Endothelial cell of umbilical vein (primary cell): ENCODE results near the gene TMEM129. TPM values are rescaled to one million over a fixed set of nuclear protein-coding genes. Genes with fewer than 3 reads are reported as not detected.

Source experiments
- BruUV-seq: library from RNA; stranded (reverse); fragments of 400-500 nt; replicated peaks from 2 replicates; lab custom pipeline; 2021; lab: Mats Ljungman, UMichigan
- CTCF ChIA-PET: fragments of 300-600, 350-600 bp; sonication (Branson Sonifier 250); formaldehyde crosslinking; loops from one replicate; lab custom pipeline; 2021; ENCODE audit warnings: antibody characterized with exemption, inconsistent platforms; lab: Charles Lee
- POLR2A ChIA-PET: fragments of 300-600, 350-600 bp; sonication (Branson Sonifier 250); formaldehyde crosslinking; loops from one replicate; lab custom pipeline; 2021; ENCODE audit warnings: antibody characterized with exemption, inconsistent platforms; lab: Charles Lee
- DNase-seq: peaks from one replicate; pipeline ENCODE4 v3.0.0-alpha.2; 2011; ENCODE audit warnings: low read depth, low spot score
- FAIRE-seq: peaks from 2 replicates; lab custom pipeline; 2011; peaks lifted over from hg19 to GRCh38; lab: Jason Lieb, UNC
- H2AFZ ChIP-seq: 2 replicates; pipeline ENCODE4 v1.6.0; 2012; ENCODE audit warnings: low read depth, low read length, control low read depth, inconsistent platforms
- H3K27ac ChIP-seq: 2 replicates; pipeline ENCODE4 v1.5.1; 2011; ENCODE audit warnings: low read depth, mild to moderate bottlenecking, control low read depth, low read length, moderate library complexity; ENCODE audit not compliant: insufficient read depth
- H3K27me3 ChIP-seq, 2 experiments: 2 replicates each; pipeline versions ENCODE4 v1.6.0 to v1.6.1; 2011; ENCODE audit warnings: low read length in 2 of 2, mixed read lengths in 1 of 2; ENCODE audit not compliant: control insufficient read depth in 2 of 2, insufficient read depth in 2 of 2
- H3K36me3 ChIP-seq, 2 experiments: 2 replicates in 1 of 2; 3 replicates in 1 of 2; pipeline ENCODE4 v1.5.1; 2011; ENCODE audit warnings: low read length in 2 of 2, mild to moderate bottlenecking in 1 of 2, moderate library complexity in 1 of 2; ENCODE audit not compliant: control insufficient read depth in 2 of 2, insufficient read depth in 2 of 2; ENCODE audit errors: extremely low read depth in 1 of 2
- H3K4me1 ChIP-seq: 3 replicates; pipeline ENCODE4 v1.5.1; 2011; ENCODE audit warnings: mild to moderate bottlenecking, low read length; ENCODE audit not compliant: control insufficient read depth, insufficient read depth; ENCODE audit errors: extremely low read depth
- H3K4me2 ChIP-seq: 2 replicates; pipeline ENCODE4 v1.6.1; 2011; ENCODE audit warnings: low read length, control low read depth, mixed read lengths; ENCODE audit not compliant: insufficient read depth
- H3K4me3 ChIP-seq, 3 experiments: fragments of 200-600 bp in 1 of 3; sonication (generic), shearing (Covaris generic) in 1 of 3; replicated peaks in 1 of 3; 2 replicates each; pipeline ENCODE4 v1.5.1; 2011 to 2016; ENCODE audit warnings: control low read depth in 3 of 3, low read length in 3 of 3, mild to moderate bottlenecking in 2 of 3, inconsistent platforms in 1 of 3, low read depth in 1 of 3, moderate library complexity in 1 of 3; ENCODE audit not compliant: insufficient read depth in 1 of 3
- H3K79me2 ChIP-seq: 2 replicates; pipeline ENCODE4 v1.6.0; 2012; ENCODE audit warnings: low read length, inconsistent platforms; ENCODE audit not compliant: control insufficient read depth, insufficient read depth
- H3K9ac ChIP-seq: replicated peaks from 2 replicates; pipeline ENCODE3; 2011; ENCODE audit warnings: low read length, control low read depth; ENCODE audit not compliant: insufficient read depth; ENCODE audit errors: extremely low read depth
- H3K9me1 ChIP-seq: replicated peaks from 3 replicates; pipeline ENCODE4 v1.6.0; 2011; ENCODE audit warnings: mild to moderate bottlenecking, low read length; ENCODE audit not compliant: control insufficient read depth, insufficient read depth; ENCODE audit errors: extremely low read depth
- H3K9me3 ChIP-seq: replicated peaks from 2 replicates; pipeline ENCODE4 v1.5.1; 2012; ENCODE audit warnings: low read length, inconsistent platforms; ENCODE audit not compliant: control insufficient read depth, insufficient read depth
- H4K20me1 ChIP-seq: replicated peaks from 2 replicates; pipeline ENCODE3; 2011; ENCODE audit warnings: mild to moderate bottlenecking, low read length; ENCODE audit not compliant: control insufficient read depth, insufficient read depth; ENCODE audit errors: extremely low read depth
- EZH2 ChIP-seq: IDR thresholded peaks from 2 replicates; pipeline ENCODE4 v1.6.1; 2012; ENCODE audit warnings: borderline replicate concordance, low read depth, mild to moderate bottlenecking, moderate library complexity, low read length, inconsistent platforms; ENCODE audit not compliant: severe bottlenecking
- FOS ChIP-seq: IDR thresholded peaks from 2 replicates; pipeline ENCODE4 v1.6.1; 2011; ENCODE audit warnings: mild to moderate bottlenecking, low read length, moderate library complexity, borderline replicate concordance; ENCODE audit not compliant: insufficient read depth
- GATA2 ChIP-seq: IDR thresholded peaks from 2 replicates; pipeline ENCODE4 v1.7.0; 2011; ENCODE audit warnings: low read depth, mild to moderate bottlenecking, moderate library complexity, mixed read lengths, low read length; ENCODE audit not compliant: insufficient read length, insufficient read depth
- JUN ChIP-seq: IDR thresholded peaks from 2 replicates; pipeline ENCODE4 v1.6.1; 2011; ENCODE audit warnings: borderline replicate concordance, low read depth; ENCODE audit not compliant: insufficient read length, insufficient read depth
- MYC ChIP-seq: IDR thresholded peaks from one replicate; pipeline ENCODE4 v1.6.1; 2011; ENCODE audit warnings: mild to moderate bottlenecking, low read depth, low read length
- POLR2A ChIP-seq: IDR thresholded peaks from 2 replicates; pipeline ENCODE4 v1.6.1; 2012; ENCODE audit warnings: low read depth, mild to moderate bottlenecking, control low read depth, low read length
- POLR2AphosphoS5 ChIP-seq: IDR thresholded peaks from 2 replicates; pipeline ENCODE4 v1.6.1; 2012; ENCODE audit warnings: low read depth, mild to moderate bottlenecking, control low read depth, low read length, moderate library complexity; ENCODE audit not compliant: insufficient read depth
- dilution Hi-C: fragments of 300-500 bp; cut with MboI; formaldehyde crosslinking; loops from one replicate; pipeline ENCODE4 v1.15.0; 2019; ENCODE audit warnings: low sequenced_read_pairs; ENCODE audit not compliant: extremely low pct_ligation_motif_present
- intact Hi-C: fragments of 100-400 bp; cut with micrococcal nuclease; formaldehyde crosslinking; loops from one replicate; pipeline ENCODE4 v1.10.0; 2022
- polyA plus RNA-seq, 4 experiments: library from polyadenylated mRNA; depleted of rRNA in 3 of 4; stranded (reverse) in 3 of 4; unstranded in 1 of 4; fragments of >200 nt; gene quantifications; 2 replicates each; pipeline versions ENCODE4 v1.2.1 to v1.2.3, GENCODE V29; 2011 to 2012; ENCODE audit warnings: missing spikeins in 1 of 4
- total RNA-seq: library from RNA; stranded (reverse); gene quantifications from 2 replicates; pipeline ENCODE4 v1.2.3, GENCODE V29; 2021
- TF ChIP-seq, protein P1 (sequence below): IDR thresholded peaks from 2 replicates; pipeline ENCODE4 v1.6.1; 2011; ENCODE audit not compliant: insufficient read depth, insufficient read length
- TF ChIP-seq, protein P2 (sequence below), 2 donors: IDR thresholded peaks; 1 replicate in 1 of 2; 2 replicates in 1 of 2; pipeline ENCODE4 v1.5.1; 2011; ENCODE audit warnings: low read length in 2 of 2, mild to moderate bottlenecking in 2 of 2, moderate library complexity in 2 of 2, control low read depth in 1 of 2, inconsistent platforms in 1 of 2, low read depth in 1 of 2; ENCODE audit not compliant: insufficient read depth in 1 of 2; ENCODE audit errors: extremely low read depth in 1 of 2

TMEM129 gene
- total and polyA plus RNA-seq, 2 donors (not counting 3 experiments of a cell fraction or from before 2014, with no cell fraction given): 23.2 to 33.2 TPM

DNA sequence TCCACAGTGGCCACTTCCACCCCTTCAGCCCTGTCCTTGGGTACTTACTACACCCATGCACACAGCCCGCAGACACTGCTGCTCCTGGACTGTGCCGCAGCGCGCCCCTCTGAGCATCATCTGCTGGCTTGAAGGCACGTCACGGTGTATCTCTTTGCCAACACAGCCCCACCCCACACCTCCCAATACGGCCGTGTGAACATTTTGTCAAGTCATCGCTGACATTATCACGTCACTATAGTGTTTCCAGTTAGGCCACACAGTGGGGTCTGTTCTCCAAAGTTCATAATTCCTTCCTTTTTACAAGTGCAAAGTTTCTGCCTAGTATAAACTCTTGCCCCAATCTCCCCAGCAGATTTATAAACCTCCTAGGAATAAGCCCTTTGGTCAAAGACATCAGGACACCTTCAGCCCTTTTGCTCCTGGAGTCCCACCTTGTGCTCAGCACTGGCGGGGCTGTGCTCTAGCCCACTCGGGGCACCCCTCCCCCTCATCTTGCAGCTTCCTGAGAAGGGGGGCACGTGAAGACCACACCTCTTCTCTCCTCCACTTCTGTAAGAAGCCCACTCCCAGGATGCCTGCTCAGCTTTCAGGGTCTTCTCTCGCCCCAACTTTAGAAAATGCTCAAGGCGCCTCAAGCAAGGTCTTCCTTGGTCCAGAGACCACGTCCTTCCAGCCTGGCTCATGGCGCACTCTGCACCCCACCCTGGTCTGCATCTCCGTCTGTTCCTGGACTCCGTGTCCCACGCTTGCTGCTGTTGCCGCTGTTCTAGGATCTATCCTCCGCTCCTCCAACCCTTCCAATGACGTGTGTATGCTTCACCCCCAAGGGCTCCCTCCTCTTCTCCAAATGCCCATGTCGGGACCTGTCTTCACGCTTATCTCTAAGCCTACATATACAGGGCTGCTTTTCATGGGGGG, 44.3 kb downstream of the TMEM129 start:
- H3K36me3 ChIP-seq: no peaks in the 10 kb centered on the region
- no TSS peak for BruUV-seq
- no peaks in the 10 kb centered on the region for H3K9me1 ChIP-seq
- no peaks in the 10 kb centered on the region for H4K20me1 ChIP-seq
- H2AFZ ChIP-seq: no peak overlapping the region
- POLR2A ChIA-PET: no interaction called here
- FAIRE-seq (no peak), DNase-seq (no peak)
- H3K9ac ChIP-seq: no peak overlapping the region
- dilution Hi-C loops: no loop called here
- H3K27me3 ChIP-seq: no peaks in the 10 kb centered on the region
- H3K79me2 ChIP-seq: no peaks in the 10 kb centered on the region
- H3K4me3 ChIP-seq: no peak overlapping the region
- intact Hi-C loops: no loop called here
- TF ChIP-seq JUN: no peak
- CTCF ChIA-PET: interaction anchor here (0.9 to 1.0 kb wide), 2 partner anchors 17 to 20 kb away, joined by 3 read pairs; no protein-coding TSS in a partner anchor
- H3K9me3 ChIP-seq: no peaks in the 10 kb centered on the region
- no peak overlapping the region for H3K27ac ChIP-seq
- no peak overlapping the region for H3K4me2 ChIP-seq
- no peaks in the 10 kb centered on the region for H3K4me1 ChIP-seq

GRCh38 chr4:1675802-1676137, 45.4 kb downstream of the TMEM129 start:
- Histone ChIP-seq H3K4me3 (no peak overlapping the region), H3K27ac (no peak overlapping the region), H3K9me1 (no peaks in the 10 kb centered on the region), H3K4me1 (no peaks in the 10 kb centered on the region), H4K20me1 (no peaks in the 10 kb centered on the region), H3K36me3 (no peaks in the 10 kb centered on the region), H3K4me2 (no peak overlapping the region), H3K9me3 (no peaks in the 10 kb centered on the region), H3K27me3 (no peaks in the 10 kb centered on the region), H3K79me2 (no peaks in the 10 kb centered on the region), H2AFZ (no peak overlapping the region), H3K9ac (no peak overlapping the region)
- TF ChIP-seq, protein P1, sequence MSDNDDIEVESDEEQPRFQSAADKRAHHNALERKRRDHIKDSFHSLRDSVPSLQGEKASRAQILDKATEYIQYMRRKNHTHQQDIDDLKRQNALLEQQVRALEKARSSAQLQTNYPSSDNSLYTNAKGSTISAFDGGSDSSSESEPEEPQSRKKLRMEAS: no peak
- no peak for TF ChIP-seq MYC
- TF ChIP-seq POLR2AphosphoS5: no peak
- TF ChIP-seq JUN: no peak
- no peak for TF ChIP-seq POLR2A
- TF ChIP-seq, protein P2, sequence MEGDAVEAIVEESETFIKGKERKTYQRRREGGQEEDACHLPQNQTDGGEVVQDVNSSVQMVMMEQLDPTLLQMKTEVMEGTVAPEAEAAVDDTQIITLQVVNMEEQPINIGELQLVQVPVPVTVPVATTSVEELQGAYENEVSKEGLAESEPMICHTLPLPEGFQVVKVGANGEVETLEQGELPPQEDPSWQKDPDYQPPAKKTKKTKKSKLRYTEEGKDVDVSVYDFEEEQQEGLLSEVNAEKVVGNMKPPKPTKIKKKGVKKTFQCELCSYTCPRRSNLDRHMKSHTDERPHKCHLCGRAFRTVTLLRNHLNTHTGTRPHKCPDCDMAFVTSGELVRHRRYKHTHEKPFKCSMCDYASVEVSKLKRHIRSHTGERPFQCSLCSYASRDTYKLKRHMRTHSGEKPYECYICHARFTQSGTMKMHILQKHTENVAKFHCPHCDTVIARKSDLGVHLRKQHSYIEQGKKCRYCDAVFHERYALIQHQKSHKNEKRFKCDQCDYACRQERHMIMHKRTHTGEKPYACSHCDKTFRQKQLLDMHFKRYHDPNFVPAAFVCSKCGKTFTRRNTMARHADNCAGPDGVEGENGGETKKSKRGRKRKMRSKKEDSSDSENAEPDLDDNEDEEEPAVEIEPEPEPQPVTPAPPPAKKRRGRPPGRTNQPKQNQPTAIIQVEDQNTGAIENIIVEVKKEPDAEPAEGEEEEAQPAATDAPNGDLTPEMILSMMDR (IDR thresholded peaks at IDR 0.05; ENCODE audit: extremely low read depth in 1 of 2, insufficient read depth in 1 of 2, low read depth in 1 of 2, low read length in 2 of 2): no peak
- TF ChIP-seq EZH2: no peak
- no peak for TF ChIP-seq GATA2
- TF ChIP-seq FOS: no peak
- POLR2A ChIA-PET: no interaction called here
- CTCF ChIA-PET: interaction anchor here (1.0 kb wide), 1 partner anchor 18 kb away, joined by 3 read pairs; no protein-coding TSS in a partner anchor
- BruUV-seq: no TSS peak
- no peak for DNase-seq
- dilution Hi-C loops (no loop called here), intact Hi-C loops (no loop called here)
- no peak for FAIRE-seq
